M059J (cell line): ENCODE measurements around the gene P2RX6. TPM values are rescaled to one million over a fixed set of nuclear protein-coding genes. Genes with fewer than 3 reads are reported as not detected.
A peak's percentile ranks its signal among the peaks of the same experiment; 100 is the strongest.
"Not testable (repeated sequence)": the region's sequence is repeated elsewhere in the genome, so short reads cannot be mapped to it uniquely, and the experiment has no call there.

Experiments used
- DNase-seq: peaks from one replicate; pipeline ENCODE4 v3.0.0-alpha.2; 2012; ENCODE audit warnings: low read depth
- total RNA-seq: library from RNA; depleted of rRNA; stranded (reverse); fragments of >200 nt; shearing (Covaris generic); gene quantifications from 2 replicates; pipeline ENCODE4 v1.2.3, GENCODE V29; 2014

Gene P2RX6
- total RNA-seq, 1 experiment from 2014 or later = 3.6 TPM

DNA sequence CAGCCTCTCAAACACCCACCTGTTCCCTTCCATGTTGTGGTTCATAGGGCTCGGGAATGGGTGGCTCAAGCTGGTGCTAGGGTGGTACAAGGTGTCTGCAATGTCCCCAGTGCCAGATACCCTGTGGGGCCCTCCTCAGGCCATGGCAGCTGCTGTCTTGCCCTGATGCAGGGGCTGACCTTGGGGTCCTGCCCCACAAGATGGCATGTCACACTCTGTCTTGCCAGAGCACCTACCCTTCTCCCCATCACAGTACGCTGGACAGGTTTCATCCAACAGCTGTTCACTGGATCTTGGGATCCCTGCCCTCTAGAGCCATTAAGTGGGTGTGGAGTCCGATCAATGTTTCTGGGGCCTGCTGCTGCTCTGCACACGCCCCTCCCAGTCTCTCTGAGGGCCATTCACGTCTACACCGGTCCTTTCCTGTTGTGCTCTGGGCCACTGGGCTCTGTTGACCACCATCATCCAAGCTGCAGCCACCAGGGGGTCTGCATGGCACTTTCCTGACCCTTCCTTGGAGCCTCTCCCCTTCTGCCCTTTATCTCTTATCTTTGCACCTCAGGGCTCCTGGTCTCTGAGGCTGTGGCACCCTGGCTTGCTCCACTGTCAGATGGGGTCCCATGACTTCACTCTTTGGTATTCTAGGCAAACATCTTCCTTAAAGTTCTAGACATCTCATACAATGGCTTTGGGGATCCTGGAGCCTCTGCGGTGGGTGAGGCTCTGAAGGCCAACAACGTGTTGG is 37.9 kb downstream of the P2RX6 start:
- no peak for DNase-seq

DNA sequence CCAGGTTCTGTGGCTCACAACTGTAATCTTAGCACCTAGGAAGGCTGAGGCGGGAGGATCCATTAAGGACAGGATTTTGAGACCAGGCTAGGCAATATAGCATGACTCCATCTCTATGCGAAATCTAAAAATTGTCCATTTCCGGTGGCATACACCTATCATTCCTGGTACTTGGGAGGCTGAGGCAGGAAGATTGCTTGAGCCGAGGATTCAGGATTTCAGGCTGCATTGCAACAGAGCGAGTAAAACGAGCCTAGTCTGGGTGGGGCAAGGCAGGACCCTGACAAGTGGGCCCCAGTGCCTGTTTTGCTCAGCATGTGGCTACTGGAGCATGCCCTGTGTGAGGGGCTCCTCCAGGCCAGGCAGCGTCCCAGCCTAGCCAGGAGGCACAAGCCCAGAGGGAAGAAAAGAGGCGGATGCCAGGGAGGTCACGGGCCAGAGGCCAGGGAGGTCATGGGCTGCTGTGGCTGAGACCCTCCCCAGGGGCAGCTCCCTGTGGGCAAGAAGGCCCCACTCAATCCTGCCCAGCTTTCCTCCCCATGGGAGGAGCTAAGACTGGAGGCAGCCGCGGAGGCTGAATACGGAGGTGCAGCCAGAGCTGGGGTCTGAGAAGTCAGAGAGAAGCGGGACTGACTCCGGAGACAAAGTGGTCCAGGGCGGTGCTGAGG is 39.2 kb downstream of the P2RX6 start:
- DNase-seq = no peak

- no peak for DNase-seq
These were observed 40.0 kb downstream of the P2RX6 start for GRCh38 chr22:21054714-21055563.

DNA sequence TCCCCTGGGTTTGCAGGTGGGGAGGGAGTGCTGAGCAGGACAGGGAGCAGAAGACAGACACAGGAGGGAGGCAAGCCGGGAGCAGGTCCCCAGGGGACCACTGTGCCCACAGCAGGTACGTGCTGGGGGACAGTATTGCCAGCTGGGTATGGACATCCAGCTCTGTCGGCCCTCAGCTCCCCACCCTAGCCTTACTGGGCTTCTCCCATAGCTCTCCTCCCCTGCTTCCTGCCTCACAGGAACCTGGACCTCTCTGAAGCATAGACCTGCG is 40.5 kb downstream of the P2RX6 start:
- no peak for DNase-seq

DNA sequence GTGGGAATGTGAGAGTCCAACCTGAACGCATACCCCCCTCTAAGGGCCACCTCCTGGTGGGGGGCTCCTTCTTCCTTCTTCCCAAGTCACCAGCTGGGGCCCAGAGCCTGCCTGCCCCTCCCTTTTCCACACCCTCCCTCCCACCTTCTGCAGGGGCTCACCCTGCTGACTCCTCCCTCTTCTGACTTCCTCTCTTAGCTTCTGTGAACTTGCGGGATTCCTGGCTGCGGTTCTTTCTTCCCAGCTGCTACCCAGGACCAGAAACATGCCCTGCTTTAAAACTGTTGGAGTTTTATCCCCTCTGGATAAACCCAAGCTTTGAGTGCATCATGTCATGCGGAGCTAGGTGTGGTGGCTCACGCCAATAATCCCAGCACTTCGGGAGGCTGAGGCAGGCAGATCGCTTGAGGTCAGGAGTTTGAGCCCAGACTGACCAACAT is 40.9 kb downstream of the P2RX6 start:
- no peak for DNase-seq

DNA sequence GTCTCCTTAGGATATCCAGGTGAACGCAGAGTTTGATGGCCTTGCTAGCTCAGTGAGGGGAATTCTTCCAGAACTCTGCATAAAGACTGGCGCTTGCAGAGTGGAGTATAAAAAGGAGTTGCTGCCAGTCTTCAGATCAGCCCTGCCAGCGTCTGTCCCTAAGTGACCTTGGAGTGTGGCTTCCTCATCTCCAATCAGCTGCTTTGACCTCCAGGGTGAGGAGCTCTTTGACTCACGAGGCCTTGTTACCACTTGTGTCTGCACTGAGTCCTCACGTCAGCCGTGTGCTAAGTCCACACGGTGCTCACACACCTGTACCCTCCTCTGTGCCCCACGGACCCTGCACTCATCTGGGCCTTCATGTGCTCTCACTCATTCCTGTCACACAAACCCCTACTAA is 45.4 kb downstream of the P2RX6 start:
- not testable (repeated sequence) for DNase-seq

DNA sequence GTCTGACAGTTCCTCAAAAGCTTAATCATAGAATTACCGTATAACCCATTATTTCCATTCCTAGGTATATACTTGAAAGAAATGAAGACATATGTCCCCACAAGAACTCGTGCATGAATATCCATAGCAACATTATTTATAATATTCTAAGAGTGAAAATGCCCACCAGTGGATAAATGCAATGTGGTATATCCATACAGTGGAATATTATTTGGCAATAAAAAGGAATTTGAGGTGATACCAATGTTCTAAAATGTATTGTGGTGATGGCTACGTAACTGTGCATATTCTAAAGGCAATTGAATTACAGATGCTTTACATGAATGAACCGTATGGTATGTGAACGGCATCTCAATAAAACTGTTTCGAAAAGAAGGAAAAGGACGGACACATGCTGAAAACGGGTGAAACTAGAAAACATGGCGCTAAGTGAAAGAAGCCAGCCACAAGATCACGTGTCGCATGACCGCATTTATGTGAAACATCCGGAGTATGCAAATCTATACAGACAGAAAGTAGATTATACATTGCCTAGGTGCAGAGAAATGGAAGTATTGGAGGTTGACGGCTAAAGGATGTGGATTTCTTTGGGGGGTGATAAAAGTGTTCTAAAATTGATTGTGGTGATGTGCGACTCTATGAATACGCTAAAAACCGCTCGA is 46.8 kb downstream of the P2RX6 start:
- DNase-seq = not testable (repeated sequence)

- DNase-seq = not testable (repeated sequence)
These were observed 49.5 kb downstream of the P2RX6 start for GRCh38 chr22:21064425-21064824.

- DNase-seq = no peak
These were observed 50.2 kb downstream of the P2RX6 start for GRCh38 chr22:21064917-21065864.

- no peak for DNase-seq
These were observed 52.3 kb downstream of the P2RX6 start for GRCh38 chr22:21067075-21067900.

DNA sequence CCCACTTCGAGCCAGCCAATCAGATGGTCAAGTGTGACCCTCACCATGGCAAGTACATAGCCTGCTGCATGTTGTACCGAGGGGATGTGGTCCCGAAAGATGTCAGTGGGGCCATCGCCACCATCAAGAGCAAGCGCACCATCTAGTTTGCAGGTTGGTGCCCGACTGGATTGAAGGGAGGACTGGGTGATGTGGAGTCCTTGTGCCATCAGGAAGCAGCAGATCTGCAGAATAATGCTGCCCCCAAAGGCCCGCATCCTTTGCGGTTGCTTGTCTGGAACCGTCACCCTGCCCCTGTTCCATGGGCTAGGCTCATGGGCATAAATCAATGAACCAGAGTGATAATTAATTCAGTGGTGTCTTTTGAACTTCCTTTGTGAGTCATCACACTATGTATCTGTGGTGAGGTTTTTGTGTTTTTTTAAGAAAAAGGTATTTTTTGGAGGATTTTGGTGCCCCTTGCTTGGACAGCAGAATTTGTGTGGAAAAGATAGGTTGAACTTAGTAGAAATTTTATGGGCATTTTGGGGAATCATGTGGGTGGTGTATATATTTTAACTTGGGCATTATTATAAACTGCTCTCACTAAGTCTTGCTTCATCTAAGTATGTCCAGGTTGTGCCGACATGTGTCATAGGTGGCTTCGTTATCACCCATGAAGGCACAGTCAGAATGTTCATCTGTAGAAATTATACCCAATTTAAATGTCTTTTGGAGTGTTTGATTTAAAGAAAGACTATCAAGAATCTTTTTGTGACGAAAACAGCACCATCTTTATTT is 53.1 kb downstream of the P2RX6 start:
- DNase-seq = peak; percentile 15

- DNase-seq = no peak
These were observed 53.8 kb downstream of the P2RX6 start for GRCh38 chr22:21068681-21069276.

GRCh38 chr22:21069375-21069774 is 54.4 kb downstream of the P2RX6 start:
- no peak for DNase-seq

DNA sequence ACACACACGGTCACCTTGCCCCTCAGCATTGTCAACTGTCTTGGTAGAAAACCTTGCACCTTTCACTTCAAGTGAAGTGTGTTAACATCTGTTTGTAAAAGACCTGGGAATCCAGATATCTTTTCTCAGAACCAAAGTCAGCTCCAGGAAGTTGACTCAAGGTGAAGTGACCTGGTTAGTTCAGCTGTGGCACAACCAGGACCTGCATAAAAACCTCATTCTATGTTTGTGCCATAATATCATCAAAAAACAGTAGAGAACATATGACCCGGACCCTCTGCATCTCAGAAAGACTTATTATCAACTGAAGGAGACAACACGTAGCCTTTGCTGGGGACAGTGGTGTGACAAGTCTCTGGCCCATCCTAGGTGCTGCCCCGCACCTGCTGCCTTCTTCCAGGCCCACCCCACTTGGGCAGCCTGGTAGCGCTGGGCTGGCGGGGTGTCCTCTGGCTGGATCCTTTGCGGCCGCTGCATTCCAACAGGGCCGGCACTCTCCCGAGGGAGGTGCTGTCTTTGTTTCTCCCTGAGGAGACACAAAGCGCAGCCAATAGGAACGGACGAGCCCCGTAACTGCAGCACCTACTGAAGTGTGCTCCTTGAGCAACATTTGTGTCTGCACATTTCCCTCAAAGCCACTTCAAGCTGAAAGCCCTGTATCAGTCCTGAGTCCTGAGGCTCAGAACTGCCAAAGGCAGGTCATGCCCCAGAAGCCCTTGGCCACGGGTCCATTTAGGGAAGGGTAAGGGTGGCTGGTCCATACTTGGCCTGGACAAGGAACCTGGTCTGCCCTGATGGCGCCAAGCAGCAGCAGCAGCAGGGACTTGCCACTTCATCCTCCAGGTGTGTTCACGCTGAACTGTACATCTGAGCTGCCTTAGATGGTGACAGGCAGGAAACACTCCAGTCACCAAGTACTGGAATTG is 56.0 kb downstream of the P2RX6 start:
- DNase-seq = no peak

GRCh38 chr22:21071796-21072195 is 56.8 kb downstream of the P2RX6 start:
- not testable (repeated sequence) for DNase-seq

DNA sequence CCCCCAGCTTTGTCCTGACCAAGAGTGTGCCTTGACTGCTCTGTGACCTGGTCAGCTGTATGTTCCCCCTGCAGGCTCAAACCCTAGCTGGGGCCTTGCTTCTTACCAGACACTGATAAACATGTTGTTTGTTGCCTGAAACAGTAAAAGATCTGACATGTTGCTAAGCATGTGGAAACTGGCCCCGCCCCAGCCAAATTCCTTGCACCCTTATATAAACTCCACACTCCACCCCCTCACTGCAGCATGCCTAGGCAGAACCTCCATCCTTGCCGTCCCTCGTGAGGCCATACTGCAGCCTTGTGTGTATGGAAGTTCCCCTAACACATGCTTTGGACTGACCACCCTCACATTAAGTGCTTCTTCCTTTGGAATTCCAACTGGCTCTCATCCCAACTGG is 58.1 kb downstream of the P2RX6 start:
- no peak for DNase-seq

GRCh38 chr22:21073482-21073881 is 58.5 kb downstream of the P2RX6 start:
- DNase-seq = no peak
